Measurements from ENCODE around the gene GULP1. TPM values are rescaled to one million over a fixed set of nuclear protein-coding genes. Genes with fewer than 3 reads are reported as not detected.
"Not testable (repeated sequence)": the region's sequence is repeated elsewhere in the genome, so short reads cannot be mapped to it uniquely, and the experiment has no call there.

The GULP1 gene
- total and polyA plus RNA-seq, 10 of the 15 experiments (the other 5 are each of a cell fraction or from before 2014, with no cell fraction given): 0.02 to 1.3 (median 0.15) TPM; not detected in 5

DNA sequence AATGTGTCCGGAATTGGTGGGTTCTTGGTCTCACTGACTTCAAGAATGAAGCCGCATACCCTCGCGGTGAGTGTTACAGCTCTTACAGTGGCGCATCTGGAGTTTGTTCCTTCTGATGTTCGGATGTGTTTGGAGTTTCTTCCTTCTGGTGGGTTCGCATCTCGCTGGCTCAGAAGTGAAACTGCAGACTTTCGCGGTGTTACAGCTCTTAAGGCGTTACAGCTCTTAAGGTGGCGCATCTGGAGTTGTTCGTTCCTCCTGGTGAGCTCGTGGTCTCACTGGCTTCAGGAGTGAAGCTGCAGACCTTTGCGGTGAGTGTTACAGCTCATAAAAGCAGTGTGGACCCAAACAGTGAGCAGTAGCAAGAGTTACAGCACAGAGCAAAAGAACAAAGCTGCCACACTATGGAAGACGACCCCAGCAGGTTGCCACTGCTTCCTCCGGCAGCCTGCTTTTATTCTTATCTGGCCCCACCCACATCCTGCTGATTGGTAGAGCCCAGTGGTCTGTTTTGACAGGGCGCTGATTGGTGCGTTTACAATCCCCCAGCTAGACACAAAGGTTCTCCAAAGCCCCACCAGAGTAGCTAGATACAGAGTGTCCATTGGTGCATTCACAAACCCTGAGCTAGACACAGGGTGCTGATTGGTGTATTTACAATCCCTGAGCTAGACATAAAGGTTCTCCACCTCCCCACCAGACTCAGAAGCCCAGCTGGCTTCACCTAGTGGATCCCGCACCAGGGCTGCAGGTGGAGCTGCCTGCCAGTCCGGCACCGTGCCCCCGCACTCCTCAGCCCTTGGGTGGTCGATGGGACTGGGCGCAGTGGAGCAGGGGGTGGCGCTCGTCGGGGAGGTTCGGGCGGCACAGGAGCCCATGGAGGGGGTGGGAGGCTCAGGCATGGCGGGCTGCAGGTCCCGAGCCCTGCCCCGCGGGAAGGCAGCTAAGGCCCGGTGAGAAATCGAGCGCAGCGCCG is 314.2 kb downstream of the GULP1 start:
- H2AFZ ChIP-seq (ENCODE audit: control insufficient read depth, low read depth, low read length); H3K27me3 ChIP-seq (replicated peaks in 1 of 2; ENCODE audit: control insufficient read depth in 2 of 2, insufficient read depth in 2 of 2, low read length in 1 of 2); intact Hi-C loops (cut with micrococcal nuclease; ENCODE audit: unreplicated experiment); FAIRE-seq; RAD21 ChIA-PET (ENCODE audit: unreplicated experiment); in situ Hi-C loops (cut with MboI); ATAC-seq; H3K4me3 ChIP-seq; H3K4me2 ChIP-seq (ENCODE audit: control insufficient read depth, insufficient read depth); H4K20me1 ChIP-seq (ENCODE audit: control insufficient read depth, insufficient read depth); POLR2A ChIA-PET; H3K4me1 ChIP-seq (ENCODE audit: control insufficient read depth, insufficient read depth, low read length); DNase-seq (ENCODE audit: low read depth, low spot score); H3K27ac ChIP-seq (ENCODE audit: control insufficient read depth, insufficient read depth); H3K9me3 ChIP-seq (replicated peaks; ENCODE audit: control insufficient read depth, insufficient read depth, low read length); H3K36me3 ChIP-seq (ENCODE audit: control insufficient read depth in 2 of 2, insufficient read depth in 2 of 2, low read length in 1 of 2); H3K79me2 ChIP-seq (ENCODE audit: control insufficient read depth, insufficient read depth, low read length); H3K9ac ChIP-seq (ENCODE audit: control insufficient read depth, insufficient read depth, low read length); BruUV-seq (replicated peaks): not testable (repeated sequence)
- SMC1A ChIA-PET (ENCODE audit: uncharacterized antibody, unreplicated experiment): interaction anchor here (0.7 kb wide), 1 partner anchor 209 kb away, joined by 3 read pairs; no protein-coding TSS in a partner anchor
- CTCF ChIA-PET: interaction anchor here (0.6 kb wide), 1 partner anchor 674 kb away, joined by 3 read pairs; no protein-coding TSS in a partner anchor
- WGBS (ENCODE audit: insufficient coverage, insufficient replicate concordance, low lambda C conversion rate, missing lambda C conversion rate): 58% methylated on average over 25 of the region's 39 CpGs

DNA sequence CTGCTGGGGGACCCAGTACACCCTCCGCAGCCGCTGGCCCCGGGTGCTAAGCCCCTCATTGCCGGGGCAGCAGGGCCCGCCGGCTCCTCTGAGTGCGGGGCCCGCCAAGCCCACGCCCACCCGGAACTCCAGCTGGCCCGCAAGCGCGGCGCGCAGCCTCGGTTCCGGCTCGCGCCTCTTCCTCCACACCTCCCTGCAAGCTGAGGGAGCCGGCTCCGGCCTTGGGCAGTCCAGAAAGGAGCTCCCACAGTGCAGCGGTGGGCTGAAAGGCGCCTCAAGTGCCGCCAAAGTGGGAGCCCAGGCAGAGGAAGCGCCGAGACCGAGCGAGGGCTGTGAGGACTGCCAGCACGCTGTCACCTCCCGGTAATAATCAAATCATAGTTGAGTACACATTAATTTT is 314.9 kb downstream of the GULP1 start:
- FAIRE-seq; H4K20me1 ChIP-seq (ENCODE audit: control insufficient read depth, insufficient read depth); H3K27me3 ChIP-seq (replicated peaks in 1 of 2; ENCODE audit: control insufficient read depth in 2 of 2, insufficient read depth in 2 of 2, low read length in 1 of 2); H3K9me3 ChIP-seq (replicated peaks; ENCODE audit: control insufficient read depth, insufficient read depth, low read length); BruUV-seq (replicated peaks); H3K4me3 ChIP-seq; H3K36me3 ChIP-seq (ENCODE audit: control insufficient read depth in 2 of 2, insufficient read depth in 2 of 2, low read length in 1 of 2); SMC1A ChIA-PET (ENCODE audit: uncharacterized antibody, unreplicated experiment); H2AFZ ChIP-seq (ENCODE audit: control insufficient read depth, low read depth, low read length); DNase-seq (ENCODE audit: low read depth, low spot score); in situ Hi-C loops (cut with MboI); intact Hi-C loops (cut with micrococcal nuclease; ENCODE audit: unreplicated experiment); ATAC-seq; H3K9ac ChIP-seq (ENCODE audit: control insufficient read depth, insufficient read depth, low read length); POLR2A ChIA-PET; H3K4me1 ChIP-seq (ENCODE audit: control insufficient read depth, insufficient read depth, low read length); H3K4me2 ChIP-seq (ENCODE audit: control insufficient read depth, insufficient read depth); RAD21 ChIA-PET (ENCODE audit: unreplicated experiment); H3K27ac ChIP-seq (ENCODE audit: control insufficient read depth, insufficient read depth); H3K79me2 ChIP-seq (ENCODE audit: control insufficient read depth, insufficient read depth, low read length); CTCF ChIA-PET: not testable (repeated sequence)
- WGBS (ENCODE audit: insufficient coverage, insufficient replicate concordance, low lambda C conversion rate, missing lambda C conversion rate): 82% methylated on average over 29 of the region's 30 CpGs
